Rectal smooth muscle tissue (tissue), 1 donor: ENCODE data around the gene GYS2.
"Not testable (repeated sequence)": the region's sequence is repeated elsewhere in the genome, so short reads cannot be mapped to it uniquely, and the experiment has no call there.

Source experiments
- H3K27ac ChIP-seq: one replicate; pipeline ENCODE4 v1.7.0; 2013; ENCODE audit warnings: low read depth, low read length, inconsistent platforms
- H3K27me3 ChIP-seq: one replicate; pipeline ENCODE4 v1.7.0; 2013; ENCODE audit warnings: low read length; ENCODE audit not compliant: control insufficient read depth, insufficient read depth
- H3K36me3 ChIP-seq: one replicate; pipeline ENCODE4 v1.7.0; 2013; ENCODE audit warnings: low read length; ENCODE audit not compliant: control insufficient read depth, insufficient read depth
- H3K4me1 ChIP-seq: one replicate; pipeline ENCODE4 v1.7.0; 2013; ENCODE audit warnings: low read length; ENCODE audit not compliant: control insufficient read depth, insufficient read depth
- H3K4me3 ChIP-seq: one replicate; pipeline ENCODE4 v1.7.0; 2013; ENCODE audit warnings: low read length
- H3K9ac ChIP-seq: one replicate; pipeline ENCODE4 v1.7.0; 2013; ENCODE audit warnings: low read length

The GYS2 gene

DNA sequence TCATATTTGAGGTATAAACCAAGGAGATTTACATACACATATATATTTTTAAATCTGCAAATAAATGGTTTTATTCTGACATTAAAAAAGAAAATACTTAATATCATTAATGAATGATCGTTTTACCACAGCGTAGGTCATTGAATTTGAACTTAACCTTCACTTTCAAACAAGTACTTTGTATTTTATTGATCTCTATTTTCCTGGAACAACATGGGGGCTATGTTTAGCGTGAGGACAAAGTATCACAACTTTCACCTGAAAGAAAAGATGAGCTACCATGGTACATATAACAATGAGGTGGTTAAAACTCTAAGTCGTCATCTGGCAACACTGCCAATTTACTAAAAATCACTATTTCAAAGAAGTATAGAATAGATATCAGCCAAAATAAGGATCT is 6.0 kb downstream of the GYS2 start:
- no peak overlapping the region for H3K27ac ChIP-seq
- no peak overlapping the region for H3K9ac ChIP-seq
- no peaks in the 10 kb centered on the region for H3K36me3 ChIP-seq
- H3K4me1 ChIP-seq, result no peaks in the 10 kb centered on the region
- no peak overlapping the region for H3K4me3 ChIP-seq
- no peaks in the 10 kb centered on the region for H3K27me3 ChIP-seq

- not testable (repeated sequence) for H3K9ac ChIP-seq, H3K4me1 ChIP-seq, H3K4me3 ChIP-seq, H3K36me3 ChIP-seq, H3K27ac ChIP-seq, H3K27me3 ChIP-seq
Observed at GRCh38 chr12:21595356-21595755, 9.3 kb downstream of the GYS2 start.

DNA sequence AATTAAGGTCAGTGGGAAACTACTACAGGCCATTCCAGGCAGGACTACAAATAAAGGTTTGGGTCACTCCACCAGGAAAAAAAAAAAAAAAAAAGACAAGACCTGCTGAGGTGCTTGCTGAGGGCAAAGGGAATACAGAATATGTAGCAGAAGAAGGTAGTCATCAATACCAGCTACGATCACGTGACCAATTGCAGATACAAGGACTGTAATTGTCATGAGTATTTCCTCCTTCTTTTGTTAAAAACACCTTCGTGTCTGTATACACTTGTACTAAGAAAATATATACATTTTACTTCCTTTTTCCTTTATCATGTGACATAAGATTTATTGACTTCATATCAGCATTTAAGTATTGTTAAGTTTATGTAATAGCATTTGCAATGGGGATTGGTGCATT is 19.2 kb downstream of the GYS2 start:
- Histone ChIP-seq H3K9ac (no peak overlapping the region), H3K36me3 (no peaks in the 10 kb centered on the region), H3K4me1 (no peaks in the 10 kb centered on the region), H3K27ac (no peak overlapping the region), H3K27me3 (no peaks in the 10 kb centered on the region), H3K4me3 (no peak overlapping the region)

GRCh38 chr12:21584403-21585182 is 20.1 kb downstream of the GYS2 start:
- H3K27ac ChIP-seq, H3K9ac ChIP-seq, H3K36me3 ChIP-seq, H3K4me1 ChIP-seq, H3K4me3 ChIP-seq, H3K27me3 ChIP-seq: not testable (repeated sequence)

- Histone ChIP-seq H3K4me3 (no peak overlapping the region), H3K9ac (no peak overlapping the region), H3K27ac (no peak overlapping the region), H3K36me3 (no peaks in the 10 kb centered on the region), H3K4me1 (no peaks in the 10 kb centered on the region), H3K27me3 (no peaks in the 10 kb centered on the region)
Observed at GRCh38 chr12:21583587-21583986, 21.1 kb downstream of the GYS2 start.

DNA sequence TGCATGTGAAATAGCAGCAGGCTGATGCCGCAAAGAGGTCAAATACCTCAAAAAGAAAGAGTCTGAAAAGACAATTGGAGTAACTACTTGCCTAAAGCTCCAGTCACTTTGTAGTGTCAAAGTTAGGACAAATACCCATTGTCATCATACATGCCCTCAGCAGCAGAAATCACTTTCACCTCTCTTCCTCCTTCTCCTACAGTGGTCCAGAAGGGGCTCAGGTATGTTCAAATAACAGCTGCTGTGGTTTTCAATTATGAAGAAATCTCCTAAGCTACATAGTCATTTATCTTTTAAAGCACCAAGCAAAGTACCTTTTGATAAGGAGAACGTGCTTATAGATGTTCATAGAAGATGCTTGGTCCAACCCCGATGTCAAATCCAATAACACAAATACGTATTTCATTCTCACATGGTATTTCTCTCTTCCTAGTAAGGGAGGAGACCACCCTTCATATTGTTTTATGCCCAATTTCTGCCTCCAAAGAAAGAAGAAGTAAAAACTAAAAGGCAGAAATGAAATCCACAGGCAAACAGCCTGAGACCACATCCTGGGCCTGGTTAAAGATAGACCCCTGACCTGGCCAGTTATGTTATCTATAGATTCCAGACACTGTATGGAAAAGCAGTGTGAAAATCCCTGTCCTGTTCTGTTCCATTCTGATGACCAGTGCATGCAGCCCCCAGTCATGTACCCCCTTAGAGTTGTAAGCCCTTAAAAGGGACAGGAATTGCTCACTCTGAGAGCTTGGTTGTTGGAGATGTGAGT is 23.7 kb downstream of the GYS2 start:
- H3K4me1 ChIP-seq, result no peaks in the 10 kb centered on the region
- H3K36me3 ChIP-seq, result no peaks in the 10 kb centered on the region

DNA sequence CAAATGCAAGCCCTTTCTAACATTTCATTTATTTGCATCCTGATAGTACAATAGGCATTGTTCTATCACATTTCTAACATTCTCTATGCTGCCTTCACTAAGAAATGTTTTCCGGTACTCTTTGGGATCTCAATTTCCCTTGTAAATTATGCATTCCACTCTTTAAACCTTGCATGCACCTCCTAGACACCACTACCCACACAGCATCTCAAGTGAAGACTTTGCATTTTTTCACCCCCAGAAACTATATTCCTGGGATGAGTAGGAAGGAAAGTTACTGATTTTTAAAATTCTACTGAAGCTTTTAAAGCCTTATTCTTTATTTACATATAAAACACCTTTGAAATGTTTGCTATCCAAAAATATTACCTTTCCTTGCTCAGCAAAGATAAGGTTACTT is 27.1 kb downstream of the GYS2 start:
- Histone ChIP-seq H3K4me1 (no peaks in the 10 kb centered on the region), H3K27ac (no peak overlapping the region), H3K36me3 (no peaks in the 10 kb centered on the region), H3K27me3 (no peaks in the 10 kb centered on the region), H3K4me3 (no peak overlapping the region), H3K9ac (no peak overlapping the region)

More for the DNA sequence above, 23.7 kb downstream of the GYS2 start:
- no peaks in the 10 kb centered on the region for H3K27me3 ChIP-seq
- H3K27ac ChIP-seq, result no peak overlapping the region
- H3K9ac ChIP-seq, result no peak overlapping the region
- H3K4me3 ChIP-seq, result no peak overlapping the region

GRCh38 chr12:21576431-21576830 is 28.2 kb downstream of the GYS2 start:
- Histone ChIP-seq H3K4me1 (no peaks in the 10 kb centered on the region), H3K36me3 (no peaks in the 10 kb centered on the region), H3K4me3 (no peak overlapping the region), H3K27ac (no peak overlapping the region), H3K9ac (no peak overlapping the region), H3K27me3 (no peaks in the 10 kb centered on the region)

DNA sequence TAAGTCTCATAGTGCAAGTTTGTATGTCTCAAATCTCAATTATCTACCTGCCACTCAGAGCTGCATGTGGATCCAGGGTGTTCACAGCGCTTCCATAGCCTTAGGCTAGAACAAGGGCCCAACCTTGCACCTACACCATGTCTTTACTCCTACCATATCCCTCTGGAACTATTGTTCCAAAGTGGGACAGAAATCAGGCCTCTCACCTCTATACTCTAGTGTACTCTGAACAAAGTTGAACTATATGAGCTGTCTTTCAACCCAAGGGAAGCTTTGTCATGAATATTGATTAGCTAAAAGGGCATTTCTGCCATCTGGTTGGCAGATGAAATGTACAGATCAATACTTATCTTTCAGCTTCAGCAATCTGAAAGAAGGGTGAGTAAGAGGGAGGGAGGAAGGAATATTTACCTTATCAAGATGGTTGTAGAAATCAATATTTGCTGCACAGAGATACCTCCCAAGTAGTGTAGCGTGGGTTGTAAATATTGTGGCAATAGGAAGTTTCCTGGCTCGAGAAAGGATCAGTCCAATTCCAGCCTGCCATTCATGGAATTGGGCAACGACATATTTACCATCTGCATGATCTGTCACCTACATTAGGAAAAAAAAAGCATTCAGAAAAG is 30.8 kb downstream of the GYS2 start:
- H3K27me3 ChIP-seq, result no peaks in the 10 kb centered on the region
- H3K4me3 ChIP-seq, result no peak overlapping the region
- no peak overlapping the region for H3K9ac ChIP-seq
- H3K4me1 ChIP-seq, result no peaks in the 10 kb centered on the region
- no peak overlapping the region for H3K27ac ChIP-seq
- no peaks in the 10 kb centered on the region for H3K36me3 ChIP-seq

GRCh38 chr12:21571046-21571445 is 33.6 kb downstream of the GYS2 start:
- H3K4me3 ChIP-seq, result no peak overlapping the region
- no peak overlapping the region for H3K27ac ChIP-seq
- no peaks in the 10 kb centered on the region for H3K4me1 ChIP-seq
- no peaks in the 10 kb centered on the region for H3K27me3 ChIP-seq
- H3K9ac ChIP-seq, result no peak overlapping the region
- H3K36me3 ChIP-seq, result no peaks in the 10 kb centered on the region

GRCh38 chr12:21568115-21568514 is 36.5 kb downstream of the GYS2 start:
- no peak overlapping the region for H3K9ac ChIP-seq
- H3K4me1 ChIP-seq, result no peaks in the 10 kb centered on the region
- H3K4me3 ChIP-seq, result no peak overlapping the region
- no peaks in the 10 kb centered on the region for H3K27me3 ChIP-seq
- H3K36me3 ChIP-seq, result no peaks in the 10 kb centered on the region
- H3K27ac ChIP-seq, result no peak overlapping the region

- Histone ChIP-seq H3K36me3 (no peaks in the 10 kb centered on the region), H3K27me3 (no peaks in the 10 kb centered on the region), H3K4me1 (no peaks in the 10 kb centered on the region), H3K4me3 (no peak overlapping the region), H3K9ac (no peak overlapping the region), H3K27ac (no peak overlapping the region)
Observed at GRCh38 chr12:21566907-21567394, 37.7 kb downstream of the GYS2 start.
